Inflammatory macrophage treated with lipopolysaccharide for 1 hour (primary cell): Measurements from ENCODE around the gene WDR90.

Experiments
- DNase-seq, 2 donors: peaks; one replicate each; pipeline ENCODE4 v3.0.0-alpha.2; 2020 to 2022

Gene WDR90

GRCh38 chr16:648781-649589, at the start of gene WDR90:
WDR90 (plus strand) TSS chr16:649365; CDS start chr16:649417, 52 bp downstream.
- peak; percentile 89 to 92 for DNase-seq

GRCh38 chr16:600781-601180, 48.4 kb upstream of the WDR90 start:
- DNase-seq, result peak in 1 of 2 donors; percentile 15

- no peak for DNase-seq
These were observed 45.2 kb upstream of the WDR90 start for GRCh38 chr16:603933-604332.

GRCh38 chr16:606656-607307, 42.4 kb upstream of the WDR90 start:
- DNase-seq, result no peak

GRCh38 chr16:608019-608418, 41.1 kb upstream of the WDR90 start:
- DNase-seq, result no peak

- DNase-seq, result no peak
These were observed 39.8 kb upstream of the WDR90 start for GRCh38 chr16:609316-609715.

GRCh38 chr16:609984-610383, 39.2 kb upstream of the WDR90 start:
- DNase-seq, result no peak

GRCh38 chr16:610513-611381, 38.4 kb upstream of the WDR90 start:
- peak; percentile 43 to 75 for DNase-seq

- no peak for DNase-seq
These were observed 34.0 kb upstream of the WDR90 start for GRCh38 chr16:615122-615521.

- no peak for DNase-seq
These were observed 32.2 kb upstream of the WDR90 start for GRCh38 chr16:616733-617586.

GRCh38 chr16:617855-618254, 31.3 kb upstream of the WDR90 start:
- no peak for DNase-seq

GRCh38 chr16:619476-620100, 29.6 kb upstream of the WDR90 start:
- DNase-seq, result no peak

GRCh38 chr16:620700-621525, 28.3 kb upstream of the WDR90 start:
- DNase-seq, result no peak

- no peak for DNase-seq
These were observed 27.5 kb upstream of the WDR90 start for GRCh38 chr16:621526-622105.

GRCh38 chr16:622920-623280, 26.3 kb upstream of the WDR90 start:
- no peak for DNase-seq

- no peak for DNase-seq
These were observed 24.6 kb upstream of the WDR90 start for GRCh38 chr16:624526-625070.

- DNase-seq, result no peak
These were observed 23.8 kb upstream of the WDR90 start for GRCh38 chr16:625117-625976.

- no peak for DNase-seq
These were observed 23.0 kb upstream of the WDR90 start for GRCh38 chr16:625977-626765.
